B cell (primary cell): ENCODE measurements around the gene PSMD9. TPM values are rescaled to one million over a fixed set of nuclear protein-coding genes. Genes with fewer than 3 reads are reported as not detected.
"Not testable (repeated sequence)": the region's sequence is repeated elsewhere in the genome, so short reads cannot be mapped to it uniquely, and the experiment has no call there.

Source experiments
- ATAC-seq: fragments of 200-7000 bp; cut with Tn5 transposase; one replicate; pipeline ENCODE4 v1.10.0; 2021; ENCODE audit warnings: low read depth, mild to moderate bottlenecking, moderate number of reproducible peaks, moderate library complexity
- CTCF ChIA-PET: fragments of 350-600 bp; sonication (Branson Sonifier 250); formaldehyde crosslinking; loops from one replicate; lab custom pipeline; 2021; ENCODE audit warnings: antibody characterized with exemption, inconsistent platforms; lab: Charles Lee
- POLR2A ChIA-PET: fragments of 350-600 bp; sonication (Branson Sonifier 250); formaldehyde crosslinking; loops from one replicate; lab custom pipeline; 2021; ENCODE audit warnings: antibody characterized with exemption; lab: Charles Lee
- DNase-seq: peaks from one replicate; pipeline ENCODE4 v3.0.0; 2013
- H2AFZ ChIP-seq: 2 replicates; pipeline ENCODE4 v1.6.1; 2012; ENCODE audit warnings: mild to moderate bottlenecking, low read depth, low read length; ENCODE audit not compliant: insufficient read depth, poor library complexity, severe bottlenecking
- H3K27ac ChIP-seq, 2 donors: 1 replicate in 1 of 2; 2 replicates in 1 of 2; pipeline ENCODE4 v1.5.1; 2012 to 2013; ENCODE audit warnings: low read length in 2 of 2, mild to moderate bottlenecking in 2 of 2, moderate library complexity in 1 of 2
- H3K27me3 ChIP-seq, 4 experiments: fragments of 200-600 bp in 1 of 4; sonication (generic) in 1 of 4; replicated peaks in 1 of 4; 1 replicate in 2 of 4; 2 replicates in 2 of 4; pipeline versions ENCODE4 v1.6.1 to v1.7.0; 2013 to 2016; ENCODE audit warnings: low read length in 3 of 4, mild to moderate bottlenecking in 2 of 4, mixed read lengths in 1 of 4, moderate library complexity in 1 of 4; ENCODE audit not compliant: insufficient read depth in 4 of 4, control insufficient read depth in 3 of 4; ENCODE audit errors: control extremely low read depth in 1 of 4
- H3K36me3 ChIP-seq, 2 experiments: replicated peaks in 1 of 2; 1 replicate in 1 of 2; 2 replicates in 1 of 2; pipeline versions ENCODE4 v1.6.1 to v1.7.1; 2013; ENCODE audit warnings: low read length in 1 of 2; ENCODE audit not compliant: insufficient read depth in 2 of 2, control insufficient read depth in 1 of 2; ENCODE audit errors: control extremely low read depth in 1 of 2, extremely low read depth in 1 of 2
- H3K4me1 ChIP-seq, 2 donors: fragments of 200-600 bp in 1 of 2; sonication (generic) in 1 of 2; 1 replicate in 1 of 2; 2 replicates in 1 of 2; pipeline versions ENCODE4 v1.5.1 to v1.6.1; 2013 to 2017; ENCODE audit warnings: low read length in 2 of 2; ENCODE audit not compliant: control insufficient read depth in 2 of 2, insufficient read depth in 2 of 2
- H3K4me2 ChIP-seq: replicated peaks from 2 replicates; pipeline ENCODE3; 2012; ENCODE audit warnings: mild to moderate bottlenecking, low read depth, low read length; ENCODE audit not compliant: poor library complexity, severe bottlenecking
- H3K4me3 ChIP-seq, 5 experiments: fragments of 200-600 bp in 1 of 5; sonication (generic) in 1 of 5; 1 replicate in 3 of 5; 2 replicates in 2 of 5; pipeline versions ENCODE4 v1.5.1 to v1.7.0; 2011 to 2016; ENCODE audit warnings: low read length in 4 of 5, mild to moderate bottlenecking in 4 of 5, low read depth in 2 of 5, control low read depth in 1 of 5, moderate library complexity in 1 of 5; ENCODE audit not compliant: insufficient read depth in 1 of 5; ENCODE audit errors: control extremely low read depth in 1 of 5, extremely low read depth in 1 of 5
- H3K79me2 ChIP-seq: fragments of 200-600 bp; sonication (generic); one replicate; pipeline ENCODE4 v1.6.0; 2016; ENCODE audit warnings: low read length; ENCODE audit not compliant: control insufficient read depth, insufficient read depth
- H3K9ac ChIP-seq: fragments of 200-600 bp; sonication (generic); 2 replicates; pipeline ENCODE4 v1.6.1; 2017; ENCODE audit warnings: mild to moderate bottlenecking, low read length, moderate library complexity
- H3K9me3 ChIP-seq, 3 donors: one replicate each; pipeline versions ENCODE4 v1.6.1 to v1.7.1; 2013; ENCODE audit warnings: low read length in 2 of 3; ENCODE audit not compliant: control insufficient read depth in 2 of 3, insufficient read depth in 1 of 3; ENCODE audit errors: control extremely low read depth in 1 of 3
- H4K20me1 ChIP-seq: 2 replicates; pipeline ENCODE4 v1.6.0; 2012; ENCODE audit warnings: mild to moderate bottlenecking, low read length; ENCODE audit not compliant: insufficient read depth, control insufficient read depth, poor library complexity, severe bottlenecking
- H3K27ac Mint-ChIP-seq: one replicate; pipeline ENCODE4 v1.8.0; 2021; ENCODE audit warnings: mixed read lengths
- H3K27me3 Mint-ChIP-seq: one replicate; pipeline ENCODE4 v1.8.0; 2021; ENCODE audit warnings: mixed read lengths
- H3K4me1 Mint-ChIP-seq: one replicate; pipeline ENCODE4 v1.8.0; 2021; ENCODE audit warnings: mixed read lengths
- H3K4me3 Mint-ChIP-seq: one replicate; pipeline ENCODE4 v1.8.0; 2021; ENCODE audit warnings: mixed read lengths
- H3K9me3 Mint-ChIP-seq: one replicate; pipeline ENCODE4 v1.8.0; 2022; ENCODE audit warnings: mixed read lengths; ENCODE audit not compliant: insufficient read depth
- EZH2 ChIP-seq: IDR thresholded peaks from 2 replicates; pipeline ENCODE4 v1.6.1; 2012; ENCODE audit warnings: borderline replicate concordance, low read depth, mild to moderate bottlenecking, moderate library complexity, low read length; ENCODE audit not compliant: insufficient read depth, poor library complexity, severe bottlenecking
- WGBS: methylation state at CpG from one replicate; pipeline ENCODE4 v1.1.5; 2013; ENCODE audit warnings: missing lambda C conversion rate; ENCODE audit not compliant: insufficient coverage; 5-methylcytosine and 5-hydroxymethylcytosine counted together
- intact Hi-C: fragments of 100-400 bp; cut with micrococcal nuclease; formaldehyde crosslinking; loops from one replicate; pipeline ENCODE4 v1.10.0; 2022
- polyA plus RNA-seq: library from polyadenylated mRNA; depleted of rRNA; stranded (reverse); fragments of >200 nt; gene quantifications from 2 replicates; pipeline ENCODE4 v1.2.3, GENCODE V29; 2012
- total RNA-seq, 2 donors: library from RNA; stranded (reverse); fragments of 120-200 nt in 1 of 2; gene quantifications; 1 replicate in 1 of 2; 2 replicates in 1 of 2; pipeline versions ENCODE4 v1.2.3 to v1.2.4, GENCODE V29; 2013 to 2022
- TF ChIP-seq, protein P1 (sequence below): fragments of 200-600 bp; IDR thresholded peaks from one replicate; pipeline ENCODE4 v1.8.0; 2022; ENCODE audit warnings: antibody characterized with exemption, mild to moderate bottlenecking

The PSMD9 gene
- total and polyA plus RNA-seq, 2 donors (not counting 1 experiment from before 2014, with no cell fraction given) = 37.1 to 83.4 TPM

DNA sequence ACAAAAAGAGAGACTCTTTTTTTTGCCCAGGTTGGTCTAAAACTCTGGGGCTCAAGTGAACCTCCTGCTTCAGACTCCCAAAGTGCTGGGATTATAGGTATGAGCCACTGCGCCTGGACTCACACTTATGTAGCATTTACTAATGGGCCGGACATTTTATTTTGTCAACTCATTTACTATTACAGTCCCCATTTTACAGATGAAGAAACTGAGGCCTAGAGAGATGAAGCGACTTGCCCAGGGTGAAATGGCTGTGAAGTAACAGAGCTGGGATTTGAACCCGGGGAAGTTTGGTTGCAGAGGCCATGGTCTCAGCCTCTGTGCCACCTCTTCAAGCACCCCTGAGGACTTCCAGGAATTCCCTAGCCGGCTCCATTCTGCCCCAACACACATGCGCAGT lies 39.4 kb upstream of the PSMD9 start:
- intact Hi-C loops = no loop called here
- Histone ChIP-seq H3K9me3 (no peaks in the 10 kb centered on the region), H3K9ac (no peak overlapping the region), H3K4me1 (peaks cover 0 to 17% of the 10 kb centered on the region in 2 donors), H2AFZ (no peak overlapping the region), H3K36me3 (no peaks in the 10 kb centered on the region), H3K4me2 (no peak overlapping the region), H4K20me1 (no peaks in the 10 kb centered on the region), H3K27me3 (no peaks in the 10 kb centered on the region), H3K79me2 (no peaks in the 10 kb centered on the region), H3K27ac (no peak overlapping the region), H3K4me3 (no peak overlapping the region)
- H3K9me3 Mint-ChIP-seq = no peaks in the 10 kb centered on the region
- WGBS = 93% methylated on average over 3 of the region's 6 CpGs
- DNase-seq (no peak), ATAC-seq (no peak)
- ChIA-PET POLR2A (interaction anchor here (0.6 kb wide), 1 partner anchor 390 kb away, joined by 3 read pairs; no protein-coding TSS in a partner anchor), CTCF (no interaction called here)
- no peaks in the 10 kb centered on the region for H3K27me3 Mint-ChIP-seq
- no peak overlapping the region for H3K27ac Mint-ChIP-seq
- H3K4me1 Mint-ChIP-seq = no peaks in the 10 kb centered on the region
- H3K4me3 Mint-ChIP-seq = no peak overlapping the region
- TF ChIP-seq EZH2 = no peak

DNA sequence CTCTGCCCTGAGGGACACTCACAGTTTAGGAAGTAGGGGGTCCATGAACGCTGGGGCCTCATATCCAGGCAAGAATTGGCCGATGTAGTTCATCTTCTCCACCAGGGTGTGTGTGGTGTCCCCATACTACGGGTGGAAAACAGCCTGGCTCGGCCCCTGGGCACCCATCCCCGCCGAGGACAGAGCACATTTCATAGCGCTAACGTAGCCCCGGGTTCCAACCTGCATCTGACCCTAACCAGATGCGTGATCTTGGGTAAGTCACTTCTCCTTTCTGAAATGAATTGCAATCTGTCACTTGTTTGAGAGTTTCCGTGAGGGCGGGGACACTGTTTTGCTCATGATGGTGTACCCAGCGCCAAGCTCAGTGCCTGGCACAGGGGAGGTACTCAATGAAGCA lies 38.9 kb upstream of the PSMD9 start:
- Mint-ChIP-seq H3K4me1 (no peaks in the 10 kb centered on the region), H3K27me3 (no peaks in the 10 kb centered on the region), H3K4me3 (no peak overlapping the region), H3K9me3 (no peaks in the 10 kb centered on the region), H3K27ac (no peak overlapping the region)
- Histone ChIP-seq H3K4me3 (no peak overlapping the region), H3K27ac (no peak overlapping the region), H3K4me1 (peaks cover 0 to 17% of the 10 kb centered on the region in 2 donors), H3K9me3 (no peaks in the 10 kb centered on the region), H3K79me2 (no peaks in the 10 kb centered on the region), H3K27me3 (no peaks in the 10 kb centered on the region), H4K20me1 (no peaks in the 10 kb centered on the region), H3K9ac (no peak overlapping the region), H3K4me2 (no peak overlapping the region), H2AFZ (no peak overlapping the region), H3K36me3 (no peaks in the 10 kb centered on the region)
- ChIA-PET POLR2A (no interaction called here), CTCF (no interaction called here)
- 88% methylated on average over 13 of the region's 13 CpGs for WGBS
- intact Hi-C loops = no loop called here
- no peak for DNase-seq
- no peak for TF ChIP-seq EZH2
- TF ChIP-seq, protein P1, sequence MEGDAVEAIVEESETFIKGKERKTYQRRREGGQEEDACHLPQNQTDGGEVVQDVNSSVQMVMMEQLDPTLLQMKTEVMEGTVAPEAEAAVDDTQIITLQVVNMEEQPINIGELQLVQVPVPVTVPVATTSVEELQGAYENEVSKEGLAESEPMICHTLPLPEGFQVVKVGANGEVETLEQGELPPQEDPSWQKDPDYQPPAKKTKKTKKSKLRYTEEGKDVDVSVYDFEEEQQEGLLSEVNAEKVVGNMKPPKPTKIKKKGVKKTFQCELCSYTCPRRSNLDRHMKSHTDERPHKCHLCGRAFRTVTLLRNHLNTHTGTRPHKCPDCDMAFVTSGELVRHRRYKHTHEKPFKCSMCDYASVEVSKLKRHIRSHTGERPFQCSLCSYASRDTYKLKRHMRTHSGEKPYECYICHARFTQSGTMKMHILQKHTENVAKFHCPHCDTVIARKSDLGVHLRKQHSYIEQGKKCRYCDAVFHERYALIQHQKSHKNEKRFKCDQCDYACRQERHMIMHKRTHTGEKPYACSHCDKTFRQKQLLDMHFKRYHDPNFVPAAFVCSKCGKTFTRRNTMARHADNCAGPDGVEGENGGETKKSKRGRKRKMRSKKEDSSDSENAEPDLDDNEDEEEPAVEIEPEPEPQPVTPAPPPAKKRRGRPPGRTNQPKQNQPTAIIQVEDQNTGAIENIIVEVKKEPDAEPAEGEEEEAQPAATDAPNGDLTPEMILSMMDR = no peak
- no peak for ATAC-seq

DNA sequence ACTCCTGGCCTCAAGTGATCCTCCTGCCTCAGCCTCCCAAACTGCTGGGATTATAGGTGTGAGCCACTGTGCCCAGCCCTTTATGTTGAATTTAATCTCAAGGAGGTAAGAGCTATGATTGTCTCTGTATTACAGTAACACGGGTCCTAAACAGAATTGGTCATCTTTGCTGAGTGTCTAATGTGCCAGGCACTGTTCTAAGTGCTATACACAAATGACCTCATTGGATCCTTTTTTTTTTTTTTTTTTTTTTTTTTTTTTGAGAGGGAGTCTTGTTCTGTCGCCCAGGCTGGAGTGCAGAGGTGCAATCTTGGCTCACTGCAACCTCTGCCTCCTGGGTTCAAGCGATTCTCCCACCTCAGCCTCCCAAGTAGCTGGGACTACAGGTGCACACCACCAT lies 36.2 kb upstream of the PSMD9 start:
- POLR2A ChIA-PET = interaction anchor here (0.7 kb wide), 1 partner anchor 1490 kb away, joined by 6 read pairs; no protein-coding TSS in a partner anchor
- H3K9me3 ChIP-seq, H3K79me2 ChIP-seq, H3K4me3 Mint-ChIP-seq, H3K4me3 ChIP-seq, H3K27ac ChIP-seq, CTCF ChIA-PET, H3K27ac Mint-ChIP-seq, intact Hi-C loops, ATAC-seq, H3K27me3 ChIP-seq, DNase-seq, H3K36me3 ChIP-seq, H3K9me3 Mint-ChIP-seq, H3K4me2 ChIP-seq, H4K20me1 ChIP-seq, H2AFZ ChIP-seq, H3K9ac ChIP-seq, H3K27me3 Mint-ChIP-seq: not testable (repeated sequence)
- no CpG with 5 or more reads among the region's 3 CpGs for WGBS
- H3K4me1 Mint-ChIP-seq = peaks cover 11% of the 10 kb centered on the region
- H3K4me1 ChIP-seq = peaks cover 6 to 25% of the 10 kb centered on the region in 2 donors
